Panc1 (cell line): ENCODE results near the gene ARHGEF2.

ENCODE experiments used
- POLR2AphosphoS5 ChIP-seq: IDR thresholded peaks from 2 replicates; pipeline ENCODE4 v1.6.1; 2012; ENCODE audit warnings: mild to moderate bottlenecking, low read depth, low read length, moderate library complexity
- SIN3A ChIP-seq: IDR thresholded peaks from 2 replicates; pipeline ENCODE4 v1.6.1; 2012; ENCODE audit warnings: low read depth, mild to moderate bottlenecking, low read length, moderate library complexity, borderline replicate concordance; ENCODE audit not compliant: insufficient read depth
- TCF7L2 ChIP-seq: IDR thresholded peaks from 2 replicates; pipeline ENCODE4 v1.6.1; 2011; ENCODE audit warnings: mild to moderate bottlenecking, low read depth, low read length, inconsistent platforms
- TF ChIP-seq, protein P1 (sequence below): fragments of 450-650 bp; IDR thresholded peaks from 2 replicates; pipeline ENCODE4 v1.5.1; 2017; ENCODE audit warnings: mild to moderate bottlenecking
- TF ChIP-seq, protein P2 (sequence below), 2 experiments: IDR thresholded peaks; 2 replicates each; pipeline ENCODE4 v1.6.1; 2011 to 2012; ENCODE audit warnings: low read depth in 2 of 2, control low read depth in 1 of 2, low read length in 1 of 2, mild to moderate bottlenecking in 1 of 2, moderate library complexity in 1 of 2; ENCODE audit not compliant: insufficient read depth in 1 of 2

DNA sequence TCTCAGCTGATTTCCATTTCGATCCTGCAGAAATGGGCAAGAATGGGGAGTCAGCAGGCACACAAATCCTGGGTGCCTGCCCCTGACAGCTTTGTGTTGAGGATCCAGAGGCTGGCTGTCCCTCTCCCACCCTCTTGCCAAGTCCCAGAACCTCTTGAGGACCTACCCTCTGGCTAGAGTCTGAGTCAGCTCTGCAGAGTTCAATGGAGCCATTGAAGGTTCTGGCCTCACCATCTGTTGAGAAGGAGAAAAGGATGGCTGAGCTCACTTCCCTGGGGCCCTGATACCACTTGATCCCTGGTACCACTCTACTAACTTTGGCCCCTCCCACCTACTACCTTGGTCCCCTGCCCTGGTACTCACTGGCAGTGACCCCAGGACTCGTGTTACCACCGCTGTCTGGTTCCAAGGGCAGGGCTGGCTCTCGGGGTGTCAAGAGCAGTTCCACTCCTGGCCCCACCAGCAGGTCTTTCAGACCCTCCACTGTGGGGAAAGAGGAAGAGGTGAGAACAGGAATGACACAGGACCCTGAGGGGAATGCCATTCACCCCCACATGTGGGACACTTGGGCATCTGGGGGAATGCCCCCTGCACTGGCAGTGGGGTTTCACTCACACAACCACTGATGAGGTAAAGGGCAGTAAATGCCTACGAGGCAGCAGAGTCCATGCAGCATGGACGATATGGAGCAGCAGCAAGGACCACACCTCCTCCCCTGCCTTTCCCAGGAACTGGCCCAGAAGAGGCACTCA lies 26.4 kb downstream of the ARHGEF2 start:
- TF ChIP-seq, protein P1, sequence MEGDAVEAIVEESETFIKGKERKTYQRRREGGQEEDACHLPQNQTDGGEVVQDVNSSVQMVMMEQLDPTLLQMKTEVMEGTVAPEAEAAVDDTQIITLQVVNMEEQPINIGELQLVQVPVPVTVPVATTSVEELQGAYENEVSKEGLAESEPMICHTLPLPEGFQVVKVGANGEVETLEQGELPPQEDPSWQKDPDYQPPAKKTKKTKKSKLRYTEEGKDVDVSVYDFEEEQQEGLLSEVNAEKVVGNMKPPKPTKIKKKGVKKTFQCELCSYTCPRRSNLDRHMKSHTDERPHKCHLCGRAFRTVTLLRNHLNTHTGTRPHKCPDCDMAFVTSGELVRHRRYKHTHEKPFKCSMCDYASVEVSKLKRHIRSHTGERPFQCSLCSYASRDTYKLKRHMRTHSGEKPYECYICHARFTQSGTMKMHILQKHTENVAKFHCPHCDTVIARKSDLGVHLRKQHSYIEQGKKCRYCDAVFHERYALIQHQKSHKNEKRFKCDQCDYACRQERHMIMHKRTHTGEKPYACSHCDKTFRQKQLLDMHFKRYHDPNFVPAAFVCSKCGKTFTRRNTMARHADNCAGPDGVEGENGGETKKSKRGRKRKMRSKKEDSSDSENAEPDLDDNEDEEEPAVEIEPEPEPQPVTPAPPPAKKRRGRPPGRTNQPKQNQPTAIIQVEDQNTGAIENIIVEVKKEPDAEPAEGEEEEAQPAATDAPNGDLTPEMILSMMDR: no peak
- TF ChIP-seq, protein P2, sequence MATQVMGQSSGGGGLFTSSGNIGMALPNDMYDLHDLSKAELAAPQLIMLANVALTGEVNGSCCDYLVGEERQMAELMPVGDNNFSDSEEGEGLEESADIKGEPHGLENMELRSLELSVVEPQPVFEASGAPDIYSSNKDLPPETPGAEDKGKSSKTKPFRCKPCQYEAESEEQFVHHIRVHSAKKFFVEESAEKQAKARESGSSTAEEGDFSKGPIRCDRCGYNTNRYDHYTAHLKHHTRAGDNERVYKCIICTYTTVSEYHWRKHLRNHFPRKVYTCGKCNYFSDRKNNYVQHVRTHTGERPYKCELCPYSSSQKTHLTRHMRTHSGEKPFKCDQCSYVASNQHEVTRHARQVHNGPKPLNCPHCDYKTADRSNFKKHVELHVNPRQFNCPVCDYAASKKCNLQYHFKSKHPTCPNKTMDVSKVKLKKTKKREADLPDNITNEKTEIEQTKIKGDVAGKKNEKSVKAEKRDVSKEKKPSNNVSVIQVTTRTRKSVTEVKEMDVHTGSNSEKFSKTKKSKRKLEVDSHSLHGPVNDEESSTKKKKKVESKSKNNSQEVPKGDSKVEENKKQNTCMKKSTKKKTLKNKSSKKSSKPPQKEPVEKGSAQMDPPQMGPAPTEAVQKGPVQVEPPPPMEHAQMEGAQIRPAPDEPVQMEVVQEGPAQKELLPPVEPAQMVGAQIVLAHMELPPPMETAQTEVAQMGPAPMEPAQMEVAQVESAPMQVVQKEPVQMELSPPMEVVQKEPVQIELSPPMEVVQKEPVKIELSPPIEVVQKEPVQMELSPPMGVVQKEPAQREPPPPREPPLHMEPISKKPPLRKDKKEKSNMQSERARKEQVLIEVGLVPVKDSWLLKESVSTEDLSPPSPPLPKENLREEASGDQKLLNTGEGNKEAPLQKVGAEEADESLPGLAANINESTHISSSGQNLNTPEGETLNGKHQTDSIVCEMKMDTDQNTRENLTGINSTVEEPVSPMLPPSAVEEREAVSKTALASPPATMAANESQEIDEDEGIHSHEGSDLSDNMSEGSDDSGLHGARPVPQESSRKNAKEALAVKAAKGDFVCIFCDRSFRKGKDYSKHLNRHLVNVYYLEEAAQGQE (IDR thresholded peaks at IDR 0.05; ENCODE audit: insufficient read depth in 1 of 2, low read depth in 2 of 2, low read length in 1 of 2): no peak
- TF ChIP-seq POLR2AphosphoS5 (no peak), SIN3A (no peak), TCF7L2 (no peak)
